Measurements from ENCODE around the gene DSCAML1. TPM values are rescaled to one million over a fixed set of nuclear protein-coding genes. Genes with fewer than 3 reads are reported as not detected.

Gene DSCAML1
- total and polyA plus RNA-seq, 10 of the 15 experiments (the other 5 are each of a cell fraction or from before 2014, with no cell fraction given): 0.03 to 0.18 (median 0.06) TPM; not detected in 1

GRCh38 chr11:117519170-117519569, 277.8 kb downstream of the DSCAML1 start (continued):
- no peak for TF ChIP-seq POU2F2 (IDR thresholded peaks at IDR 0.05; ENCODE audit: borderline replicate concordance, low read depth, low read length)
- no peak for TF ChIP-seq IRF3 (IDR thresholded peaks at IDR 0.05)
- TF ChIP-seq IRF4 (IDR thresholded peaks at IDR 0.05; ENCODE audit: low read depth, low read length): no peak
- TF ChIP-seq E2F4 (IDR thresholded peaks at IDR 0.05; ENCODE audit: low read depth, low read length): no peak
- TF ChIP-seq LARP7 (IDR thresholded peaks at IDR 0.05): no peak
- no peak for TF ChIP-seq SKIL (IDR thresholded peaks at IDR 0.05; ENCODE audit: low read depth, poor library complexity, severe bottlenecking)
- TF ChIP-seq NR2C1 (IDR thresholded peaks at IDR 0.05): no peak
- no peak for TF ChIP-seq FOXM1 (IDR thresholded peaks at IDR 0.05; ENCODE audit: low read depth, low read length)
- no peak for TF ChIP-seq PAX8 (IDR thresholded peaks at IDR 0.05)
- TF ChIP-seq FOS (IDR thresholded peaks at IDR 0.05; ENCODE audit: borderline replicate concordance, extremely low read depth, insufficient read length): no peak

GRCh38 chr11:117518455-117518854, 278.6 kb downstream of the DSCAML1 start:
- RAD21 ChIA-PET (ENCODE audit: unreplicated experiment): no interaction called here
- CTCF ChIA-PET: no interaction called here
- Histone ChIP-seq H3K4me3 (no peak overlapping the region), H3K36me3 (ENCODE audit: control insufficient read depth in 2 of 2, insufficient read depth in 2 of 2, low read length in 1 of 2) (no peaks in the 10 kb centered on the region), H3K9me3 (replicated peaks; ENCODE audit: control insufficient read depth, insufficient read depth, low read length) (no peaks in the 10 kb centered on the region), H4K20me1 (ENCODE audit: control insufficient read depth, insufficient read depth) (no peaks in the 10 kb centered on the region), H2AFZ (ENCODE audit: control insufficient read depth, low read depth, low read length) (no peak overlapping the region), H3K4me1 (ENCODE audit: control insufficient read depth, insufficient read depth, low read length) (no peaks in the 10 kb centered on the region), H3K79me2 (ENCODE audit: control insufficient read depth, insufficient read depth, low read length) (no peaks in the 10 kb centered on the region), H3K27me3 (replicated peaks in 1 of 2; ENCODE audit: control insufficient read depth in 2 of 2, insufficient read depth in 2 of 2, low read length in 1 of 2) (no peaks in the 10 kb centered on the region), H3K9ac (ENCODE audit: control insufficient read depth, insufficient read depth, low read length) (no peak overlapping the region), H3K4me2 (ENCODE audit: control insufficient read depth, insufficient read depth) (no peak overlapping the region), H3K27ac (ENCODE audit: control insufficient read depth, insufficient read depth) (no peak overlapping the region)
- POLR2A ChIA-PET: no interaction called here
- intact Hi-C loops (cut with micrococcal nuclease; ENCODE audit: unreplicated experiment) (no loop called here), in situ Hi-C loops (cut with MboI) (no loop called here)
- BruUV-seq (replicated peaks): no TSS peak
- DNase-seq (ENCODE audit: low read depth, low spot score): no peak
- no peak for TF ChIP-seq IKZF2 (IDR thresholded peaks at IDR 0.05)
- no peak for TF ChIP-seq NFYA (IDR thresholded peaks at IDR 0.05; ENCODE audit: borderline replicate concordance, low read depth, low read length)
- TF ChIP-seq HSF1 (IDR thresholded peaks at IDR 0.05; ENCODE audit: low read depth, low read length): no peak
- no peak for TF ChIP-seq IKZF1 (conservative IDR thresholded peaks at IDR 0.05)
- TF ChIP-seq SUZ12 (IDR thresholded peaks at IDR 0.05; ENCODE audit: unreplicated experiment): no peak
- no peak for TF ChIP-seq SIN3A (IDR thresholded peaks at IDR 0.05; ENCODE audit: low read depth, low read length)
- TF ChIP-seq IRF5 (IDR thresholded peaks at IDR 0.05; ENCODE audit: borderline replicate concordance): no peak
- WGBS (ENCODE audit: insufficient coverage, insufficient replicate concordance, low lambda C conversion rate, missing lambda C conversion rate): 66% methylated on average over 30 of the region's 30 CpGs
- FAIRE-seq: no peak
- SMC1A ChIA-PET (ENCODE audit: uncharacterized antibody, unreplicated experiment): no interaction called here
- no peak for ATAC-seq

Measured in GM12878 (cell line).